ENCODE results near the gene CPM.
A peak's percentile ranks its signal among the peaks of the same experiment; 100 is the strongest.
"Not testable (repeated sequence)": the region's sequence is repeated elsewhere in the genome, so short reads cannot be mapped to it uniquely, and the experiment has no call there.

CPM gene

GRCh38 chr12:68844788-68845695, 87.9 kb downstream of the CPM start:
- Mint-ChIP-seq H3K27me3 (no peaks in the 10 kb centered on the region), H3K4me3 (no peak overlapping the region), H3K36me3 (peaks cover 2% of the 10 kb centered on the region), H3K27ac (no peak overlapping the region), H3K4me1 (ENCODE audit: low read depth) (peaks cover 2% of the 10 kb centered on the region), H3K9me3 (ENCODE audit: low read depth) (no peaks in the 10 kb centered on the region)

DNA sequence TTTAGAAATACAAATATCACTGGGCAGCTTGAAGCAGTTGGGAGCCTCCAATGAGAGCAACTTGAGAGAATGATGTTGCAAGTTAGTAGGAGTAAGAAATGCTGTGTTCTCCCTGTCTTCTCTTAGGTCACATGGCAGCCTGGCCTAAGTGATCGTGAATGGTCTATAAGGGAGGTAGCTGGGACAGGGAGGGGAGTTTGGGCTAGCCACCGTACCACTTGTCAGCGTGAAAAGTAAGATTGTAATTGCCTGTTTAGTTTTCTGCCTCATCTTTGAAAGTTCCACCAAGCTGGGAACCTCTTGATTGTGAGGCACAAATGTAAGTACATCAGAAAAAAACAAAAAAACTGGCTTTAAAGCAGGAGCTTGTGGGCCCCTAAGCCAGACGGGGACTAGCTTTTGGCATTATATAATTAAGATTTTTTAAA, 88.6 kb downstream of the CPM start:
- Mint-ChIP-seq H3K4me1 (ENCODE audit: low read depth) (peaks cover 2% of the 10 kb centered on the region), H3K27me3 (no peaks in the 10 kb centered on the region), H3K9me3 (ENCODE audit: low read depth) (no peaks in the 10 kb centered on the region), H3K4me3 (no peak overlapping the region), H3K27ac (no peak overlapping the region), H3K36me3 (peaks cover 6% of the 10 kb centered on the region)

GRCh38 chr12:68842784-68843567, 90.0 kb downstream of the CPM start:
- H3K4me1 Mint-ChIP-seq (ENCODE audit: low read depth): peaks cover 3% of the 10 kb centered on the region
- H3K4me3 Mint-ChIP-seq: no peak overlapping the region

DNA sequence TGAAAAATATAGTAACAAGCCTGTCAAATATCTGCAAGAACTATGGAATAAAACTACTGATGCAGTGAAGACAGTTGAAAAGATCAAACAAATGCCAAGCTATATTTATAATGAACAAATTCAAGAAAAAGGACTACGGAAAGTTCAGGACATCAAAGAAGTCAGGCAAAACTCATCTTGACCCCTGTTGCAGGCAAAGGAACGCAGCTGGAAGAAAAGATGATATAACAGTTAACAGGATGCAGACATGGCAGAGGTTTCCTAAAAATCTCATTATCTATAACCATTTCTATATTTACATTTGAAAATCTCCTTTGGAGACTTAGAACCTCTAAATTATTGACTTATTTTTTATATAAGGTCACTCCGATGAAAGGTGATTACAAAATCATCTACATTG, 90.8 kb downstream of the CPM start:
- Mint-ChIP-seq H3K9me3 (ENCODE audit: low read depth) (no peaks in the 10 kb centered on the region), H3K36me3 (peaks cover 16% of the 10 kb centered on the region), H3K4me3 (no peak overlapping the region), H3K27ac (peak overlapping the region; percentile 50), H3K27me3 (no peaks in the 10 kb centered on the region), H3K4me1 (ENCODE audit: low read depth) (peaks cover 3% of the 10 kb centered on the region)

More at GRCh38 chr12:68842784-68843567, 90.0 kb downstream of the CPM start:
- Mint-ChIP-seq H3K9me3 (ENCODE audit: low read depth) (no peaks in the 10 kb centered on the region), H3K27me3 (no peaks in the 10 kb centered on the region), H3K36me3 (peaks cover 15% of the 10 kb centered on the region), H3K27ac (peak overlapping the region; percentile 25)

DNA sequence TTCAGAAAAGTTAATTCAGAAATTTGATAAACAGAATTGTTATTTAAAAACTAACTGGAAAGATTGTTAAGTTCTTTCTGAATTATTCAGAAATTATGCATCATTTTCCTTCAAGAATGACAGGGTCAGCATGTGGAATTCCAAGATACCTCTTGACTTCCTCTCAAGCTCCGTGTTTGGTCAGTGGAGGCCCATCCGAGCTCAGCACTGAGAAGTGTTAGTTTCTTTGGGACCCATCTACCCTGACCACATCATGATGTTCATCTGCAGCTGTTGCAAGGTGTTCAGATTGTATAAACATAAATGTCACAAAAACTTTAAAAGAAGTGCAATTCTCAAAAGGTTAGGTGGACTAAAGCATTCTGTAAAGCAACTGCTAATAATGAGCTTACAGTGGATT, 91.3 kb downstream of the CPM start:
- Mint-ChIP-seq H3K27ac (peak overlapping the region; percentile 50), H3K4me3 (no peak overlapping the region), H3K4me1 (ENCODE audit: low read depth) (peaks cover 3% of the 10 kb centered on the region), H3K27me3 (no peaks in the 10 kb centered on the region), H3K9me3 (ENCODE audit: low read depth) (no peaks in the 10 kb centered on the region), H3K36me3 (peaks cover 16% of the 10 kb centered on the region)

DNA sequence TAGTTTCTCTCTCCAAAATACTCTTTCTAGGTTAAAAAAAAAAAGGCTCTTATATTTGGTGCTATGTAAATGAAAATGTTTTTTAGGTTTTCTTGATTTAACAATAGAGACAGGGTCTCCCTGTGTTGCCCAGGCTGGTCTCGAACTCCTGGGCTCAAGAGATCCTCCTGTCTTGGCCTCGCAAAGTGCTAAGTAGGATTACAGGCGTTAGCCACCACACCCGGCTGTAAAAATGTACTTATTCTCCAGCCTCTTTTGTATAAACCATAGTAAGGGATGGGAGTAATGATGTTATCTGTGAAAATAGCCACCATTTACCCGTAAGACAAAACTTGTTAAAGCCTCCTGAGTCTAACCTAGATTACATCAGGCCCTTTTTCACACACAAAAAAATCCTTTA, 91.8 kb downstream of the CPM start:
- not testable (repeated sequence) for H3K27ac Mint-ChIP-seq; H3K27me3 Mint-ChIP-seq; H3K9me3 Mint-ChIP-seq (ENCODE audit: low read depth); H3K4me3 Mint-ChIP-seq; H3K4me1 Mint-ChIP-seq (ENCODE audit: low read depth)
- peaks cover 16% of the 10 kb centered on the region for H3K36me3 Mint-ChIP-seq

DNA sequence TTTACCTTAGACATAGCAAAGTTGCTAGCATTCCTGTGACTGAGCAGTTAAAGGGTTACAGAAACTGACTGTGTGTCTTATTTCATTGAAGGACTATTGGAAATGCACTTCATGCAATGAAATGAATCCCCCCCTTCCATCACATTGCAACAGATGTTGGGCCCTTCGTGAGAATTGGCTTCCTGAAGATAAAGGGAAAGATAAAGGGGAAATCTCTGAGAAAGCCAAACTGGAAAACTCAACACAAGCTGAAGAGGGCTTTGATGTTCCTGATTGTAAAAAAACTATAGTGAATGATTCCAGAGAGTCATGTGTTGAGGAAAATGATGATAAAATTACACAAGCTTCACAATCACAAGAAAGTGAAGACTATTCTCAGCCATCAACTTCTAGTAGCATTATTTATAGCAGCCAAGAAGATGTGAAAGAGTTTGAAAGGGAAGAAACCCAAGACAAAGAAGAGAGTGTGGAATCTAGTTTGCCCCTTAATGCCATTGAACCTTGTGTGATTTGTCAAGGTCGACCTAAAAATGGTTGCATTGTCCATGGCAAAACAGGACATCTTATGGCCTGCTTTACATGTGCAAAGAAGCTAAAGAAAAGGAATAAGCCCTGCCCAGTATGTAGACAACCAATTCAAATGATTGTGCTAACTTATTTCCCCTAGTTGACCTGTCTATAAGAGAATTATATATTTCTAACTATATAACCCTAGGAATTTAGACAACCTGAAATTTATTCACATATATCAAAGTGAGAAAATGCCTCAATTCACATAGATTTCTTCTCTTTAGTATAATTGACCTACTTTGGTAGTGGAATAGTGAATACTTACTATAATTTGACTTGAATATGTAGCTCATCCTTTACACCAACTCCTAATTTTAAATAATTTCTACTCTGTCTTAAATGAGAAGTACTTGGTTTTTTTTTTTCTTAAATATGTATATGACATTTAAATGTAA, 93.5 kb downstream of the CPM start:
- Mint-ChIP-seq H3K27me3 (no peaks in the 10 kb centered on the region), H3K9me3 (ENCODE audit: low read depth) (no peaks in the 10 kb centered on the region), H3K27ac (no peak overlapping the region), H3K36me3 (peaks cover 16% of the 10 kb centered on the region), H3K4me3 (no peak overlapping the region), H3K4me1 (ENCODE audit: low read depth) (peaks cover 9% of the 10 kb centered on the region)

DNA sequence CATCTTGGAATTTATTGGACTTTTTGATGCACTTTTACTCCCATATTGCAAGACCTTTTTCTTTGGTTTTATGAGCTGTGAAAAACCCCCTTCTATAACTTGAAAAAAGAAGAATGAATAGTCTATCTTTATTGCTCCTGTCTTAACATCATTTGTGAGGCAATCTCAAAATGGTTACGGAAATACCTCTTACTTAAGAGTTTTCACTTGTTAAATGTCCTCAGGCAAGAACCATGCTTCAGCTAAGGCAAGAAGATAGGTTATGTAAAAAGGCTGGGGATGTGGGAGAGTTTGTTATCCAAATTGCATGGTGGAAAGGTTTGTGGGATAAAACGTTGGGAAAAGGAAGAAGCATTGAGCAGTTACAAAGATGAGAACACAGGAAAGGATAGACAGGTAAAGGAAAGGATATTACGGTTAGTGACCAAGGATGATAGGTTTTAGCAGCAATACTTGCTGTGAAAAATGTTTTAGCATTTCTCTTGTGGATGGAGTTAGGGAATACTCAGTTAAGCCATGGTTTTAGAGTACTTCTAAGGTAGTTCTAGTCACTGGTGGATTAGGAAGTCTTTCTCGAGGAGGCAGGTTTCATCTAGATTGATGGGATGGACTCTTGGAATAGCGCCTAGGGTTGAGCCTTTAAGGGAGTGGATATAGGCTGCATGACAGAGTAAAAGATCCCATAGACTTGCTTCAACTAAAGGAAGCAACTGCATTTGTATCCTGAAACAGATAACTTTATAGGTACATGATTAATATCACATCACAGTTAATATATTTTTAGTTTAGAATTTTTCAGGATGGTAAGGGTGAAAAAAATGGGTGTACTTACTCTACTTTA, 94.7 kb downstream of the CPM start:
- Mint-ChIP-seq H3K36me3 (peaks cover 16% of the 10 kb centered on the region), H3K27ac (peak overlapping the region; percentile 11), H3K9me3 (ENCODE audit: low read depth) (no peaks in the 10 kb centered on the region), H3K27me3 (no peaks in the 10 kb centered on the region), H3K4me1 (ENCODE audit: low read depth) (peaks cover 10% of the 10 kb centered on the region), H3K4me3 (no peak overlapping the region)

GRCh38 chr12:68837215-68837614, 95.8 kb downstream of the CPM start:
- no peak overlapping the region for H3K27ac Mint-ChIP-seq
- no peaks in the 10 kb centered on the region for H3K27me3 Mint-ChIP-seq
- H3K4me3 Mint-ChIP-seq: no peak overlapping the region
- H3K4me1 Mint-ChIP-seq (ENCODE audit: low read depth): peaks cover 10% of the 10 kb centered on the region
- no peaks in the 10 kb centered on the region for H3K9me3 Mint-ChIP-seq (ENCODE audit: low read depth)
- peaks cover 16% of the 10 kb centered on the region for H3K36me3 Mint-ChIP-seq

GRCh38 chr12:68835333-68835908, 97.5 kb downstream of the CPM start:
- Mint-ChIP-seq H3K36me3 (peaks cover 15% of the 10 kb centered on the region), H3K27ac (no peak overlapping the region), H3K27me3 (no peaks in the 10 kb centered on the region), H3K4me1 (ENCODE audit: low read depth) (peaks cover 10% of the 10 kb centered on the region), H3K4me3 (no peak overlapping the region), H3K9me3 (ENCODE audit: low read depth) (no peaks in the 10 kb centered on the region)

- H3K27ac Mint-ChIP-seq: no peak overlapping the region
- no peaks in the 10 kb centered on the region for H3K9me3 Mint-ChIP-seq (ENCODE audit: low read depth)
- H3K36me3 Mint-ChIP-seq: peaks cover 15% of the 10 kb centered on the region
- peaks cover 14% of the 10 kb centered on the region for H3K4me1 Mint-ChIP-seq (ENCODE audit: low read depth)
- H3K4me3 Mint-ChIP-seq: no peak overlapping the region
- H3K27me3 Mint-ChIP-seq: no peaks in the 10 kb centered on the region
Observed at GRCh38 chr12:68833508-68833907, 99.5 kb downstream of the CPM start.

DNA sequence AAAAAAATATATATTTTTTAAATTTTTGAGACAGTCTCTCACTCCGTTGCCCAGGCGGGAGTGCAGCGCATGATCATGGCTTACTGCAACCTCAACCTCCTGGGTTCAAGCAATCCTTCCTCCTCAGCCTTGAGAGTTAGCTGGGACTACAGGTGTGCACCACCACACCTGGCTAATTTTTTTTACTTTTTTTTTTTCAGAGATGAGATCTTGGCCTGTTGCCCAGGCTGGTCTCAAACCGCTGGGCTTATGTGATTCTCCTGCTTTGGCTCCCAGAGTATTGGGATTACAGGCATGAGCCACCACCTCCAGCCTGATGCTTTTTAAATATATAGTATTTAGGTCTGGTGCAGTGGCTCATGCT, 100.5 kb downstream of the CPM start:
- H3K4me1 Mint-ChIP-seq (ENCODE audit: low read depth): peaks cover 16% of the 10 kb centered on the region
- no peak overlapping the region for H3K27ac Mint-ChIP-seq
- H3K4me3 Mint-ChIP-seq: no peak overlapping the region
- no peaks in the 10 kb centered on the region for H3K9me3 Mint-ChIP-seq (ENCODE audit: low read depth)
- H3K27me3 Mint-ChIP-seq: no peaks in the 10 kb centered on the region
- H3K36me3 Mint-ChIP-seq: peaks cover 9% of the 10 kb centered on the region

- Mint-ChIP-seq H3K4me3 (no peak overlapping the region), H3K36me3 (peaks cover 9% of the 10 kb centered on the region), H3K4me1 (ENCODE audit: low read depth) (peaks cover 22% of the 10 kb centered on the region), H3K27ac (no peak overlapping the region), H3K9me3 (ENCODE audit: low read depth) (no peaks in the 10 kb centered on the region), H3K27me3 (no peaks in the 10 kb centered on the region)
Observed at GRCh38 chr12:68831751-68832503, 101.0 kb downstream of the CPM start.
